DND-41 (cell line): ENCODE data around the gene TIMM9.
"Not testable (repeated sequence)": the region's sequence is repeated elsewhere in the genome, so short reads cannot be mapped to it uniquely, and the experiment has no call there.

Experiments used
- ATAC-seq: fragments of 200-7000 bp; cut with Tn5 transposase; 3 replicates; pipeline ENCODE4 v1.9.1; 2021; ENCODE audit warnings: low read depth; ENCODE audit not compliant: insufficient read depth
- DNase-seq: peaks from one replicate; pipeline ENCODE4 v3.0.0-alpha.2; 2020
- H2AFZ ChIP-seq: 2 replicates; pipeline ENCODE4 v1.6.0; 2012; ENCODE audit warnings: low read depth, low read length
- H3K27ac ChIP-seq: 2 replicates; pipeline ENCODE4 v1.5.1; 2012; ENCODE audit warnings: low read length, inconsistent platforms
- H3K27me3 ChIP-seq: fragments of 200-600 bp; sonication (generic); 2 replicates; pipeline ENCODE4 v1.6.0; 2012; ENCODE audit warnings: low read length, mild to moderate bottlenecking, inconsistent platforms; ENCODE audit not compliant: insufficient read depth, poor library complexity
- H3K36me3 ChIP-seq: 2 replicates; pipeline ENCODE4 v1.5.1; 2012; ENCODE audit warnings: low read length, inconsistent platforms; ENCODE audit not compliant: insufficient read depth
- H3K4me1 ChIP-seq: 2 replicates; pipeline ENCODE4 v1.5.1; 2012; ENCODE audit warnings: mild to moderate bottlenecking, low read length; ENCODE audit not compliant: insufficient read depth
- H3K4me2 ChIP-seq: 2 replicates; pipeline ENCODE4 v1.6.0; 2012; ENCODE audit warnings: mild to moderate bottlenecking, moderate library complexity, low read length, inconsistent platforms; ENCODE audit not compliant: insufficient read depth
- H3K4me3 ChIP-seq, 2 experiments: fragments of 200-600 bp in 1 of 2; shearing (Covaris generic) in 1 of 2; 2 replicates each; pipeline ENCODE4 v1.5.1; 2012 to 2016; ENCODE audit warnings: inconsistent platforms in 2 of 2, low read length in 2 of 2, mild to moderate bottlenecking in 2 of 2, low read depth in 1 of 2, moderate library complexity in 1 of 2
- H3K79me2 ChIP-seq: 2 replicates; pipeline ENCODE4 v1.6.0; 2012; ENCODE audit warnings: low read length, inconsistent platforms; ENCODE audit not compliant: insufficient read depth
- H3K9ac ChIP-seq: 2 replicates; pipeline ENCODE4 v1.6.0; 2012; ENCODE audit warnings: low read depth, mild to moderate bottlenecking, inconsistent platforms, low read length, moderate library complexity
- H3K9me3 ChIP-seq: 2 replicates; pipeline ENCODE4 v1.5.1; 2012; ENCODE audit warnings: low read length, moderate library complexity, mild to moderate bottlenecking, inconsistent platforms; ENCODE audit not compliant: insufficient read depth, severe bottlenecking
- H4K20me1 ChIP-seq: 2 replicates; pipeline ENCODE4 v1.6.0; 2012; ENCODE audit warnings: low read length; ENCODE audit not compliant: insufficient read depth
- EZH2 ChIP-seq: IDR thresholded peaks from 3 replicates; pipeline ENCODE4 v1.6.1; 2012; ENCODE audit warnings: borderline replicate concordance, low read depth, mild to moderate bottlenecking, moderate library complexity, low read length, inconsistent platforms; ENCODE audit not compliant: severe bottlenecking
- TF ChIP-seq, protein P1 (sequence below): IDR thresholded peaks from 2 replicates; pipeline ENCODE4 v1.5.1; 2012; ENCODE audit warnings: borderline replicate concordance, low read length, moderate library complexity, mild to moderate bottlenecking; ENCODE audit not compliant: poor library complexity, severe bottlenecking; ENCODE audit errors: extremely low read depth

Gene TIMM9

DNA sequence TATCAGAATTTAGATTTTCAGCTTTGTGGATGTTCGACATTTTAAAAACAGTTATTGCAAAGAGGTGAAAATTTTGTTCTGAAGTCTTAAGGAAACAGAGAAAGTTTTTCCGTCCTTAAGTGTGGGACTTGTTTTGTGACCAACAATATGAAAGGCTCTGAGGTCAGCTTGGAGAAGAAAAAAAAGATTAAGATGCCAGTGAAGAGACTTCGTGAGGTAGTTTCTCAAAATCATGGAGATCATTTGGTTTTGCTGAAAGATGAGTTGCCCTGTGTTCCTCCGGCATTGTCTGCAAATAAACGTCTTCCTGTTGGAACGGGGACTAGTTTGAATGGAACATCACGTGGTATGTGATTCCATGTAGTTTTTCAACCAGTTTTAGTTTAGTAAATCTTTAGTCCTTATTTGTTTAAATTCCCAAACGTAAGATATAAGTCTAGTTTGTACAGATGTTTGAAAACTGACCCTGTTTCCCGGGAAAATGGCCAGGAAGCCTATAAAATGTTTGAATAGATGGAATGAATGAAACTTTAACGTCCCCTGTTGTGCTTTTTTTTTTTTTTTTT lies 870 bp upstream of the TIMM9 start:
- DNase-seq (peak; percentile 31), ATAC-seq (peak; percentile 41; the same call in 2 of the 3 replicates)
- Histone ChIP-seq H3K79me2 (peaks cover 72% of the 10 kb centered on the region), H3K9ac (peak overlapping the region; percentile 86), H3K9me3 (no peaks in the 10 kb centered on the region), H3K36me3 (peaks cover 41% of the 10 kb centered on the region), H3K4me3 (peak overlapping the region; percentile 78 to 93; a peak in 3 of 4 replicates), H3K4me1 (peaks cover 42% of the 10 kb centered on the region), H4K20me1 (0 out of 2 replicates have a peak, but pooled peaks cover 6% of the 10 kb centered on the region), H3K27me3 (no peaks in the 10 kb centered on the region), H2AFZ (peak overlapping the region; percentile 75), H3K4me2 (peak overlapping the region; percentile 85), H3K27ac (peak overlapping the region; percentile 98)
- TF ChIP-seq, protein P1, sequence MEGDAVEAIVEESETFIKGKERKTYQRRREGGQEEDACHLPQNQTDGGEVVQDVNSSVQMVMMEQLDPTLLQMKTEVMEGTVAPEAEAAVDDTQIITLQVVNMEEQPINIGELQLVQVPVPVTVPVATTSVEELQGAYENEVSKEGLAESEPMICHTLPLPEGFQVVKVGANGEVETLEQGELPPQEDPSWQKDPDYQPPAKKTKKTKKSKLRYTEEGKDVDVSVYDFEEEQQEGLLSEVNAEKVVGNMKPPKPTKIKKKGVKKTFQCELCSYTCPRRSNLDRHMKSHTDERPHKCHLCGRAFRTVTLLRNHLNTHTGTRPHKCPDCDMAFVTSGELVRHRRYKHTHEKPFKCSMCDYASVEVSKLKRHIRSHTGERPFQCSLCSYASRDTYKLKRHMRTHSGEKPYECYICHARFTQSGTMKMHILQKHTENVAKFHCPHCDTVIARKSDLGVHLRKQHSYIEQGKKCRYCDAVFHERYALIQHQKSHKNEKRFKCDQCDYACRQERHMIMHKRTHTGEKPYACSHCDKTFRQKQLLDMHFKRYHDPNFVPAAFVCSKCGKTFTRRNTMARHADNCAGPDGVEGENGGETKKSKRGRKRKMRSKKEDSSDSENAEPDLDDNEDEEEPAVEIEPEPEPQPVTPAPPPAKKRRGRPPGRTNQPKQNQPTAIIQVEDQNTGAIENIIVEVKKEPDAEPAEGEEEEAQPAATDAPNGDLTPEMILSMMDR: no peak
- no peak for TF ChIP-seq EZH2

DNA sequence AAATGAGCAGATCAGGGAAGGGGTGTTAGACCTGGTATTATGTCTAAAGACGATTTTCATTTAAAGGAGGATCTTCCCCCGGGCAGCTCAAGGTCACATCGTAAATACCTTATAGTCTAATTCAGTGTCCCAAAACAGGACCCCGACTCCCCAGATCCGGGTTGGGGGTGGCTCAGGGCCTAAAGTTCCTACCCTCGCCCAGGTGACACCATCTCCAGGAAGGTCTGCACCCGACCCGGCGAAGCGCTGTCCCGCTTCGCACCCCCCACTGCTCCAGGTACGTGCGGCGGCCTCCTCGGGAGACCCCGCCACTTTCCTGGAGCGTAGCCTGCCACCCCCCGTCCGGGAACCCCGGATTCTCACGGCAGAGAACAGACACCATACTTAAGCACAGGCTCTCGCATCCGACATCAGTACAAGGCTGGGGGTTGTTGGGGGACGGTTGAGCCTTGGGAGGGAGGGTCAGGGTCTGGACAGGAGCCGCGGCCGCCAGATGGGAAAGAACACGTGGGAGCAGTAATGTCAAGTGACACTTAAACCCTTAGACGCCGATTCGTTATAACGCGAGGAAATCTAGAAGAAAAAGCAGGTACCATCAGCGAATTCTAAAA lies 556 bp downstream of the TIMM9 start:
- Histone ChIP-seq H3K27me3 (no peaks in the 10 kb centered on the region), H3K4me2 (peak overlapping the region; percentile 76), H2AFZ (peak overlapping the region; percentile 98), H3K79me2 (peaks cover 74% of the 10 kb centered on the region), H3K27ac (peak overlapping the region; percentile 98), H3K9ac (peak overlapping the region; percentile 86), H3K9me3 (no peaks in the 10 kb centered on the region), H3K4me3 (peak overlapping the region; percentile 78 to 93), H3K36me3 (peaks cover 41% of the 10 kb centered on the region), H3K4me1 (peaks cover 42% of the 10 kb centered on the region), H4K20me1 (0 out of 2 replicates have a peak, but pooled peaks cover 6% of the 10 kb centered on the region)
- ATAC-seq (peak; percentile 49), DNase-seq (peak; percentile 64)
- no peak for TF ChIP-seq EZH2
- TF ChIP-seq, protein P1: no peak

DNA sequence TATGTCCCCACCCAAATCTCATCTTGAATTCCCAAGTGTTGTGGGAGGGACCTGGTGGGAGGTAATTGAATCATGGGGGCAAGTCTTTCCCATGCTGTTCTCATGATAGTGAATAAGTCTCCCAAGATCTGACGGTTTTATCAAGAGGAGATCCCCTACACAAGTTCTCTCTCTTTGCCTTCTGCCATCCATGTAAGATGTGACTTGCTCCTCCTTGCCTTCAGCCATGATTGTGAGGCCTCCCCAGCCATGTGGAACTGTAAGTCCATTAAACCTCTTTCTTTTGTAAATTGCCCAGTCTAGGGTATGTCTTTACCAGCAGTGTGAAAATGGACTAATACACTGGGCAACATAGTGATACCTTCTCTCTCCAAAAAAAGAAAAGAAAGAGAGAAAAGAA lies 10.4 kb downstream of the TIMM9 start:
- H3K27ac ChIP-seq, H3K9ac ChIP-seq, H2AFZ ChIP-seq, ATAC-seq, H3K4me2 ChIP-seq, H3K27me3 ChIP-seq, H3K9me3 ChIP-seq, DNase-seq, H4K20me1 ChIP-seq, H3K4me3 ChIP-seq, H3K4me1 ChIP-seq: not testable (repeated sequence)
- Histone ChIP-seq H3K79me2 (peaks cover 69% of the 10 kb centered on the region), H3K36me3 (peaks cover 72% of the 10 kb centered on the region)

DNA sequence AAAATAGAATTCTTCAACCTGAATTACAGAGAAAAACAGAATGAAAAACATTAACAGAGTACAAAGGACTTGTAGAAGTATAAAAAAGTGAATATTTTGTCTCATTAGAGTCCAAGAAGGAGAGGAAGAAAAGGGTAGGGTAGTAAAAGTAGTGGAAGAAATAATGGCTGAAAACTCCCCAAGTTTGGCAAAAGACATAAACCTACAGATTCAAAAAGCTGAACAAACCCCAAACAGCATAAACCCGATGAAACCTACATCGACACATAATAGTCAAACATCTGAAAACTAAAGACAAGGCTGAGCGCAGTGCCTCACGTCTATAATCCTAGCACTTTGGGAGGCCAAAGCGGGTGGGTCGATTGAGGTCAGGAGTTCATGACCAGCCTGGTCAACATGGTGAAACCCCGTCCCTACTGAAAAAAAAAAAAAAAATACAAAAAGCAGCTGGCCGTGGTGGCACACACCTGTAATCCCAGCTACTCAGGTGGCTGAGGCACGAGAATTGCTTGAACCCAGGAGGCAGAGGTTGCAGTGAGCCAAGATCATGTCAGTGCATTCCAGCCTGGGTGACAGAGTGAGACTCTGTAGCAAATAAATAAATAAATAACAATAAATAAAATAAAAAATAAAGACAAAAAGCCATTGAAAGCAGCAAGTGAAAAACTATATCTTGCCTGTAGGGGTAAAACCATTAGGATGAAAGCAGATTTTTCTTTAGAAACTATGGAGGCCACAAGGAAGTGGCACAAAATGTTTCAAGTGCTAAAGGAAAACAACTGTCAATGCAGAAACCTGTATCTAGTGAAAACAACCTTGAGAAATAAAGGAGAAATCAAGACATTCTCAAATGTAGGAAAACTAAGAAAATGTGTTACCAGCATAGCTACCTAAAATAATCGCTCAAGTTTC lies 11.4 kb downstream of the TIMM9 start:
- no peak overlapping the region for H3K4me3 ChIP-seq
- DNase-seq: no peak
- no peak overlapping the region for H2AFZ ChIP-seq
- H3K79me2 ChIP-seq: peaks cover 65% of the 10 kb centered on the region
- no peak for TF ChIP-seq EZH2
- TF ChIP-seq, protein P1: no peak
- H3K9me3 ChIP-seq: no peaks in the 10 kb centered on the region
- H3K9ac ChIP-seq: no peak overlapping the region
- no peak overlapping the region for H3K27ac ChIP-seq
- no peak overlapping the region for H3K4me2 ChIP-seq
- 0 out of 2 replicates have a peak, but pooled peaks cover 5% of the 10 kb centered on the region for H3K4me1 ChIP-seq
- no peak for ATAC-seq
- peaks cover 73% of the 10 kb centered on the region for H3K36me3 ChIP-seq
- H3K27me3 ChIP-seq: no peaks in the 10 kb centered on the region
- no peaks in the 10 kb centered on the region; the same call in 1 of the 2 replicates for H4K20me1 ChIP-seq
